Glutamatergic neuron (in vitro differentiated cells): ENCODE measurements around the gene GPR161. TPM values are rescaled to one million over a fixed set of nuclear protein-coding genes. Genes with fewer than 3 reads are reported as not detected.

Experiments used
- DNase-seq: peaks from one replicate; pipeline ENCODE4 v3.0.0; 2022
- H3K27ac Mint-ChIP-seq: one replicate; pipeline ENCODE4 v1.8.0; 2020; ENCODE audit warnings: mild to moderate bottlenecking, mixed read lengths, inconsistent platforms; ENCODE audit not compliant: unreplicated experiment
- H3K27me3 Mint-ChIP-seq: one replicate; pipeline ENCODE4 v1.8.0; 2020; ENCODE audit warnings: mild to moderate bottlenecking, moderate library complexity, mixed read lengths, inconsistent platforms; ENCODE audit not compliant: unreplicated experiment
- H3K36me3 Mint-ChIP-seq: one replicate; pipeline ENCODE4 v1.8.0; 2020; ENCODE audit warnings: mild to moderate bottlenecking, mixed read lengths, inconsistent platforms; ENCODE audit not compliant: unreplicated experiment
- H3K4me1 Mint-ChIP-seq: one replicate; pipeline ENCODE4 v1.8.0; 2020; ENCODE audit warnings: mild to moderate bottlenecking, low read depth, mixed read lengths, inconsistent platforms; ENCODE audit not compliant: unreplicated experiment
- H3K4me3 Mint-ChIP-seq: one replicate; pipeline ENCODE4 v1.8.0; 2020; ENCODE audit warnings: mild to moderate bottlenecking, mixed read lengths, inconsistent platforms; ENCODE audit not compliant: unreplicated experiment
- H3K9me3 Mint-ChIP-seq: one replicate; pipeline ENCODE4 v1.8.0; 2020; ENCODE audit warnings: mild to moderate bottlenecking, moderate library complexity, mixed read lengths, inconsistent platforms; ENCODE audit not compliant: unreplicated experiment
- total RNA-seq: library from RNA; stranded (reverse); fragmentation: NEBNext Ultra II Directional; extraction: Animal tissue kit (Norgen Biotek cat#: 25700); gene quantifications from one replicate; pipeline ENCODE4 v1.2.1, GENCODE V29; 2021; ENCODE audit not compliant: unreplicated experiment
- TF ChIP-seq, protein P1 (sequence below): fragments of 200-600 bp; sonication (generic); IDR thresholded peaks from one replicate; pipeline ENCODE4 v1.5.0; 2021; ENCODE audit not compliant: partially characterized antibody, unreplicated experiment

GPR161 gene
- total RNA-seq, 1 donor from 2014 or later, result 69.3 TPM

DNA sequence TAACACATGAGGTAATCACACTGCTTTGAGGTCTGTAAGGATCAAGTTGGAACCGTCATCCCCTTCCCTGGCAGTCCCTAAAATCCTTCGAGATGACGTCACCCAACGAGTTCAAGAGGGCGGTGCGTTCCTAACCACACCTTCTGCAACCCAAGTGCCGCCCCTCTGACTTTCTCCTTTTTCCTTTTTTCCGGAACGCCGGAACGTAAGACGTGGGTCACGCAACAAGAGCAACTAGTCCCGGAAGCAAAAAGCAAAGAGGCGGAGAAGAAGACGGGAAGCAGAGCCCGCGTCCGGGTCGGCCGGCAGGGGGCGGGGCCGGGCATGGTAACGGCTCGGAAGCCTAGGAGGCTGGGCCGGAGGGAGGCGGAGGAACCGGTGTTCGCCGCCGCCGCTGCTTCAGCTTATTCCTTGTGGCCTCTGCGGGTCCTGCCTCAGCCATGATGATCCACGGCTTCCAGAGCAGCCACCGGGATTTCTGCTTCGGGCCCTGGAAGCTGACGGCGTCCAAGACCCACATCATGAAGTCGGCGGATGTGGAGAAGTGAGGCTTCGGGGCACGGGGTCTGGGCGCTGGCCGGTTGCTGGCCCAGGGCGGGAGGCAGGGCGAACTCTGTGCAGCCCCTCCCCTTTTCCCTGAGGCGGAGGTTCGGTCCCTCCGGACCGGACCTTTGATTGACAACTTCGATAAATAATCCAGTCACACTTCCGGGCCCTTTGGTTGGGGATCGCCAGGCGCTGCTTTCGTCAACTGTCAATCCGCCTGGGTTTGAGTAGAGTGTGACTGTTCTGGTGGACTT, 42.1 kb upstream of the GPR161 start, which contains the start of gene TIPRL:
TSS of gene TIPRL (plus strand) at position 325 of the 800 bp plus-strand sequence. CDS start at position 441, 116 bp downstream.
- H3K9me3 Mint-ChIP-seq, result peaks cover 2% of the 10 kb centered on the region

DNA sequence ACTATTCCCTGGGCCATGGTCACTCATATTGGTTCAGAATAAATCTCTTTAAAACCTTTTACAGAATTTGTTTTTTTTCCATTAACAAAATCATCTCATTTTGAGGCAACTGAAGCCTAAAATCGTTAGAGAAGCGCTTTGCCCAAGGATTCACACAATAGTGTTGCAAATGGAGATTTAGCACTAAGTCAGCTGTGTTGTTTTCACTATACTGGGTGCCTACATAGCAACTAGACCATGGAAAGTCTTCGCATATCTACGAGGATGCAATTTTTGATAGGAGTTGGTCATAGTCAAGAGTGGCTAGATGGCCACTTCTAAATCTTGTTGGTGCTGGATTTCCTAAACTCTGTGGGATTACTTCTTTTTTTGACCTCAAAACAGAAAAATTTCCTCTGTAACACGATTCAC, 41.5 kb upstream of the GPR161 start:
- peaks cover 3% of the 10 kb centered on the region for H3K9me3 Mint-ChIP-seq
- TF ChIP-seq, protein P1, sequence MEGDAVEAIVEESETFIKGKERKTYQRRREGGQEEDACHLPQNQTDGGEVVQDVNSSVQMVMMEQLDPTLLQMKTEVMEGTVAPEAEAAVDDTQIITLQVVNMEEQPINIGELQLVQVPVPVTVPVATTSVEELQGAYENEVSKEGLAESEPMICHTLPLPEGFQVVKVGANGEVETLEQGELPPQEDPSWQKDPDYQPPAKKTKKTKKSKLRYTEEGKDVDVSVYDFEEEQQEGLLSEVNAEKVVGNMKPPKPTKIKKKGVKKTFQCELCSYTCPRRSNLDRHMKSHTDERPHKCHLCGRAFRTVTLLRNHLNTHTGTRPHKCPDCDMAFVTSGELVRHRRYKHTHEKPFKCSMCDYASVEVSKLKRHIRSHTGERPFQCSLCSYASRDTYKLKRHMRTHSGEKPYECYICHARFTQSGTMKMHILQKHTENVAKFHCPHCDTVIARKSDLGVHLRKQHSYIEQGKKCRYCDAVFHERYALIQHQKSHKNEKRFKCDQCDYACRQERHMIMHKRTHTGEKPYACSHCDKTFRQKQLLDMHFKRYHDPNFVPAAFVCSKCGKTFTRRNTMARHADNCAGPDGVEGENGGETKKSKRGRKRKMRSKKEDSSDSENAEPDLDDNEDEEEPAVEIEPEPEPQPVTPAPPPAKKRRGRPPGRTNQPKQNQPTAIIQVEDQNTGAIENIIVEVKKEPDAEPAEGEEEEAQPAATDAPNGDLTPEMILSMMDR, result no peak
- H3K4me1 Mint-ChIP-seq, result no peaks in the 10 kb centered on the region
- no peaks in the 10 kb centered on the region for H3K36me3 Mint-ChIP-seq
- DNase-seq, result no peak
- H3K27me3 Mint-ChIP-seq, result peaks cover 3% of the 10 kb centered on the region
- H3K27ac Mint-ChIP-seq, result no peak overlapping the region
- H3K4me3 Mint-ChIP-seq, result no peak overlapping the region

More for the DNA sequence above, 42.1 kb upstream of the GPR161 start, which contains the start of gene TIPRL:
- Mint-ChIP-seq H3K4me1 (no peaks in the 10 kb centered on the region), H3K27me3 (peaks cover 1% of the 10 kb centered on the region), H3K36me3 (no peaks in the 10 kb centered on the region), H3K4me3 (no peak within 1 kb of the TSS), H3K27ac (no peak within 1 kb of the TSS)
- peak; percentile 97 for DNase-seq
- TF ChIP-seq, protein P1, result peak; percentile 93

DNA sequence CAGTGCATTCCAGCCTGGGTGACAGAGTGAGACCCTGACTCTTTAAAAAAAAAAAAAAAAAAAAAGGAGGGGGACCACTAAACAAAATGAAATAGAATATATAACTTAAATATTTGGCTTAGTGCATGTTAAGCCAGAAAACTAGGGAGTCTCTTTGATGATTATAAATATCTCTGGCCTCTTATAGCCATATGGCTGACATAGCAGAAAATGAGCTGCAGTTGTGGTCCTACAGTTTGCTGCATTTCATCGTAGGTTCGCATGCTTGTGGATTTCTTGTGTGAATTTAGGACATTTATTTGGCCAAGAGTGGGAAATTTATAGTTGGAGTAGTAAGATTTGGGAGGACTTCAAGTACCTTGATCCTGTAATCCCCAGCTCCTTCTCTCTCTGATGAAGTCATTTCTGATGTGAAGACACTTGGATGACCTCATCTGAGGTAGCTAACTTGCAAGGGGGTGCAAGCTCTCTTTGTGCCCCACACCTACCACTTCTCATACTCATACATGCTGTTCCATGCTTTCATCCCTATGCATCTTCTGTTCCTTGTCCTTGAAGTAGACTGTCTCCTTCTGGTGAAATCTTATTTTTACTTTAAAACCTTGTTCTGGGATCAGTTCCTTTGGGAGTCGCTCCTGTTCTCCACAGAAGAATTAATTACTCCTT, 35.7 kb upstream of the GPR161 start:
- H3K36me3 Mint-ChIP-seq, result peaks cover 3% of the 10 kb centered on the region
- H3K27ac Mint-ChIP-seq, result no peak overlapping the region
- H3K4me1 Mint-ChIP-seq, result peaks cover 6% of the 10 kb centered on the region
- no peak for DNase-seq
- no peak overlapping the region for H3K4me3 Mint-ChIP-seq
- TF ChIP-seq, protein P1, result no peak
- peaks cover 4% of the 10 kb centered on the region for H3K9me3 Mint-ChIP-seq
- peaks cover 6% of the 10 kb centered on the region for H3K27me3 Mint-ChIP-seq

DNA sequence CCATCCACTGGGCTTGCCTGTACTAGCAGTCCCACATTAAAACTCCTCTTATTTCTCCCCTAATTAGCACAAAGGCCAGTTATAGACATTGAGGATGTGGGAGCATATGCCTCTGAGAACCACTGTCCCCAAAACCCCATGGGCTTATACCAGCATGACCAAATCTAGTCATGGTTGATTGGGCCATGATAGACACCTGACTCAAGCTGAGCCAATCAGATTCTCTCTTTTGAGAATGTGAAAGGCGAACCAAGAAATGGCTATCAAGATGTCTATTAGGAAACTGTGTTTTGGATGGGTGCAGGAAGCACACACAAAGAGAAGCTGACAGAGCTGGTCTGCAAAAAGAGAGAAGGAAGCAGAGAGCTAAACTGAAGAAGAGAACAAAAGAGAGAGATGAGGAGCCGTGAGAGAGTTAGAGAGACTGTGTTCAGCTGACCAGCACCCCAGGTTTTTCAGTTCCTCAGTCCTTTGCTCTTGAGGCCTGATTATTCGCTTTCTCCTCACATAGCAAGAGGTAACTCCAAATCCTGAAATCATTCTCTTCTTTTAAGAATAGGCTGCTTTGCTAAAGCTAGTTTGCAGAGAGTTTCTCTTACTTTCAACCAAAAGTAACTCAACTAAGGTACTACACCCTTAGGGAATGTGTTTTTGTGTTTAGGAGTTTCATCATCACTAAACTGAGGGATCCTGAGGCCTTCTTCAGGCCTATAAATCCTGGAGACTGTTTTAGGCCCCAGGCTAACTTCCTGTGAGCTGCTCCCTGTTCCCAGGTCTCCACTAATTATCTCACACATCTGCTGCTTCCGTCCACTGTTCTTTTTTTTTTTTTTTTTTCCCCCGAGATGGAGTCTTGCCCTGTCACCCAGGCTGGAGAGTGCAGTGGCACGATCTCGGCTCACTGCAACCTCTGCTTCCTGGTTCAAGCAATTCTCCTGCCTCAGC, 34.1 kb upstream of the GPR161 start:
- no peak for DNase-seq
- TF ChIP-seq, protein P1, result no peak
- Mint-ChIP-seq H3K27ac (no peak overlapping the region), H3K27me3 (peaks cover 6% of the 10 kb centered on the region), H3K4me3 (no peak overlapping the region), H3K4me1 (peaks cover 6% of the 10 kb centered on the region), H3K36me3 (peaks cover 3% of the 10 kb centered on the region), H3K9me3 (peaks cover 4% of the 10 kb centered on the region)
